ENCODE data around the gene HOXB1. TPM values are rescaled to one million over a fixed set of nuclear protein-coding genes. Genes with fewer than 3 reads are reported as not detected.

Gene HOXB1
- total and polyA plus RNA-seq, 2 of the 8 experiments (the other 6 are each of a cell fraction or from before 2014, with no cell fraction given): not detected

DNA sequence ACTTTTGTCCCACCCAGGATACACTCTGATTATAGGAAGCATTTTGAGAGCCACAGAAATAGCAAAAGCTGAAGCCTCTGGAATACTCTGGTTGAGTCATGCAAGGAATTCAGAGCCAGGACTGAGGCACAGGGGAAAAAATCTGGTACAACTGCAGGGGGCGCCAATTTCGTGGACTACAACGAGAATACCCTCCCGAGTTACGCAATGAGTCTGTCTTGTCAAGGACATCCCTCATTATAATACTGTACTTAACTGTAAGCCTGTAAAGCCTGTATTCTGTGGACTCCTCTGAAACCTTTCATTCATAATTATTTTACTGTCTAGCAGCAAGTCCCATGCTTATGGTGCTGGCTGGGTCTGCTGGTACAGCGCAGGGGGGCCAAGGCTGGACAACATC, 7.8 kb downstream of the HOXB1 start (continued):
- TF ChIP-seq, protein P1, sequence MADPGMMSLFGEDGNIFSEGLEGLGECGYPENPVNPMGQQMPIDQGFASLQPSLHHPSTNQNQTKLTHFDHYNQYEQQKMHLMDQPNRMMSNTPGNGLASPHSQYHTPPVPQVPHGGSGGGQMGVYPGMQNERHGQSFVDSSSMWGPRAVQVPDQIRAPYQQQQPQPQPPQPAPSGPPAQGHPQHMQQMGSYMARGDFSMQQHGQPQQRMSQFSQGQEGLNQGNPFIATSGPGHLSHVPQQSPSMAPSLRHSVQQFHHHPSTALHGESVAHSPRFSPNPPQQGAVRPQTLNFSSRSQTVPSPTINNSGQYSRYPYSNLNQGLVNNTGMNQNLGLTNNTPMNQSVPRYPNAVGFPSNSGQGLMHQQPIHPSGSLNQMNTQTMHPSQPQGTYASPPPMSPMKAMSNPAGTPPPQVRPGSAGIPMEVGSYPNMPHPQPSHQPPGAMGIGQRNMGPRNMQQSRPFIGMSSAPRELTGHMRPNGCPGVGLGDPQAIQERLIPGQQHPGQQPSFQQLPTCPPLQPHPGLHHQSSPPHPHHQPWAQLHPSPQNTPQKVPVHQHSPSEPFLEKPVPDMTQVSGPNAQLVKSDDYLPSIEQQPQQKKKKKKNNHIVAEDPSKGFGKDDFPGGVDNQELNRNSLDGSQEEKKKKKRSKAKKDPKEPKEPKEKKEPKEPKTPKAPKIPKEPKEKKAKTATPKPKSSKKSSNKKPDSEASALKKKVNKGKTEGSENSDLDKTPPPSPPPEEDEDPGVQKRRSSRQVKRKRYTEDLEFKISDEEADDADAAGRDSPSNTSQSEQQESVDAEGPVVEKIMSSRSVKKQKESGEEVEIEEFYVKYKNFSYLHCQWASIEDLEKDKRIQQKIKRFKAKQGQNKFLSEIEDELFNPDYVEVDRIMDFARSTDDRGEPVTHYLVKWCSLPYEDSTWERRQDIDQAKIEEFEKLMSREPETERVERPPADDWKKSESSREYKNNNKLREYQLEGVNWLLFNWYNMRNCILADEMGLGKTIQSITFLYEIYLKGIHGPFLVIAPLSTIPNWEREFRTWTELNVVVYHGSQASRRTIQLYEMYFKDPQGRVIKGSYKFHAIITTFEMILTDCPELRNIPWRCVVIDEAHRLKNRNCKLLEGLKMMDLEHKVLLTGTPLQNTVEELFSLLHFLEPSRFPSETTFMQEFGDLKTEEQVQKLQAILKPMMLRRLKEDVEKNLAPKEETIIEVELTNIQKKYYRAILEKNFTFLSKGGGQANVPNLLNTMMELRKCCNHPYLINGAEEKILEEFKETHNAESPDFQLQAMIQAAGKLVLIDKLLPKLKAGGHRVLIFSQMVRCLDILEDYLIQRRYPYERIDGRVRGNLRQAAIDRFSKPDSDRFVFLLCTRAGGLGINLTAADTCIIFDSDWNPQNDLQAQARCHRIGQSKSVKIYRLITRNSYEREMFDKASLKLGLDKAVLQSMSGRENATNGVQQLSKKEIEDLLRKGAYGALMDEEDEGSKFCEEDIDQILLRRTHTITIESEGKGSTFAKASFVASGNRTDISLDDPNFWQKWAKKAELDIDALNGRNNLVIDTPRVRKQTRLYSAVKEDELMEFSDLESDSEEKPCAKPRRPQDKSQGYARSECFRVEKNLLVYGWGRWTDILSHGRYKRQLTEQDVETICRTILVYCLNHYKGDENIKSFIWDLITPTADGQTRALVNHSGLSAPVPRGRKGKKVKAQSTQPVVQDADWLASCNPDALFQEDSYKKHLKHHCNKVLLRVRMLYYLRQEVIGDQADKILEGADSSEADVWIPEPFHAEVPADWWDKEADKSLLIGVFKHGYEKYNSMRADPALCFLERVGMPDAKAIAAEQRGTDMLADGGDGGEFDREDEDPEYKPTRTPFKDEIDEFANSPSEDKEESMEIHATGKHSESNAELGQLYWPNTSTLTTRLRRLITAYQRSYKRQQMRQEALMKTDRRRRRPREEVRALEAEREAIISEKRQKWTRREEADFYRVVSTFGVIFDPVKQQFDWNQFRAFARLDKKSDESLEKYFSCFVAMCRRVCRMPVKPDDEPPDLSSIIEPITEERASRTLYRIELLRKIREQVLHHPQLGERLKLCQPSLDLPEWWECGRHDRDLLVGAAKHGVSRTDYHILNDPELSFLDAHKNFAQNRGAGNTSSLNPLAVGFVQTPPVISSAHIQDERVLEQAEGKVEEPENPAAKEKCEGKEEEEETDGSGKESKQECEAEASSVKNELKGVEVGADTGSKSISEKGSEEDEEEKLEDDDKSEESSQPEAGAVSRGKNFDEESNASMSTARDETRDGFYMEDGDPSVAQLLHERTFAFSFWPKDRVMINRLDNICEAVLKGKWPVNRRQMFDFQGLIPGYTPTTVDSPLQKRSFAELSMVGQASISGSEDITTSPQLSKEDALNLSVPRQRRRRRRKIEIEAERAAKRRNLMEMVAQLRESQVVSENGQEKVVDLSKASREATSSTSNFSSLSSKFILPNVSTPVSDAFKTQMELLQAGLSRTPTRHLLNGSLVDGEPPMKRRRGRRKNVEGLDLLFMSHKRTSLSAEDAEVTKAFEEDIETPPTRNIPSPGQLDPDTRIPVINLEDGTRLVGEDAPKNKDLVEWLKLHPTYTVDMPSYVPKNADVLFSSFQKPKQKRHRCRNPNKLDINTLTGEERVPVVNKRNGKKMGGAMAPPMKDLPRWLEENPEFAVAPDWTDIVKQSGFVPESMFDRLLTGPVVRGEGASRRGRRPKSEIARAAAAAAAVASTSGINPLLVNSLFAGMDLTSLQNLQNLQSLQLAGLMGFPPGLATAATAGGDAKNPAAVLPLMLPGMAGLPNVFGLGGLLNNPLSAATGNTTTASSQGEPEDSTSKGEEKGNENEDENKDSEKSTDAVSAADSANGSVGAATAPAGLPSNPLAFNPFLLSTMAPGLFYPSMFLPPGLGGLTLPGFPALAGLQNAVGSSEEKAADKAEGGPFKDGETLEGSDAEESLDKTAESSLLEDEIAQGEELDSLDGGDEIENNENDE (IDR thresholded peaks at IDR 0.05; ENCODE audit: insufficient replicate concordance, low read length): no peak
- TF ChIP-seq ZNF274 (IDR thresholded peaks at IDR 0.05; ENCODE audit: borderline replicate concordance, extremely low read depth, low read length): no peak
- TF ChIP-seq CHD1 (IDR thresholded peaks at IDR 0.05; ENCODE audit: low read depth, low read length): no peak
- TF ChIP-seq, protein P2, sequence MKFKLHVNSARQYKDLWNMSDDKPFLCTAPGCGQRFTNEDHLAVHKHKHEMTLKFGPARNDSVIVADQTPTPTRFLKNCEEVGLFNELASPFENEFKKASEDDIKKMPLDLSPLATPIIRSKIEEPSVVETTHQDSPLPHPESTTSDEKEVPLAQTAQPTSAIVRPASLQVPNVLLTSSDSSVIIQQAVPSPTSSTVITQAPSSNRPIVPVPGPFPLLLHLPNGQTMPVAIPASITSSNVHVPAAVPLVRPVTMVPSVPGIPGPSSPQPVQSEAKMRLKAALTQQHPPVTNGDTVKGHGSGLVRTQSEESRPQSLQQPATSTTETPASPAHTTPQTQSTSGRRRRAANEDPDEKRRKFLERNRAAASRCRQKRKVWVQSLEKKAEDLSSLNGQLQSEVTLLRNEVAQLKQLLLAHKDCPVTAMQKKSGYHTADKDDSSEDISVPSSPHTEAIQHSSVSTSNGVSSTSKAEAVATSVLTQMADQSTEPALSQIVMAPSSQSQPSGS (IDR thresholded peaks at IDR 0.05; ENCODE audit: low read length): no peak
- TF ChIP-seq, protein P3, sequence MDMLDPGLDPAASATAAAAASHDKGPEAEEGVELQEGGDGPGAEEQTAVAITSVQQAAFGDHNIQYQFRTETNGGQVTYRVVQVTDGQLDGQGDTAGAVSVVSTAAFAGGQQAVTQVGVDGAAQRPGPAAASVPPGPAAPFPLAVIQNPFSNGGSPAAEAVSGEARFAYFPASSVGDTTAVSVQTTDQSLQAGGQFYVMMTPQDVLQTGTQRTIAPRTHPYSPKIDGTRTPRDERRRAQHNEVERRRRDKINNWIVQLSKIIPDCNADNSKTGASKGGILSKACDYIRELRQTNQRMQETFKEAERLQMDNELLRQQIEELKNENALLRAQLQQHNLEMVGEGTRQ (IDR thresholded peaks at IDR 0.05; ENCODE audit: low read length): no peak
- TF ChIP-seq YY1 (IDR thresholded peaks at IDR 0.05; ENCODE audit: low read depth, low read length): no peak
- no peak for TF ChIP-seq NANOG (IDR thresholded peaks at IDR 0.05; ENCODE audit: insufficient read depth, low read depth, low read length, poor library complexity, severe bottlenecking)
- no peak for TF ChIP-seq GTF2F1 (IDR thresholded peaks at IDR 0.05; ENCODE audit: borderline replicate concordance, low read depth, low read length)
- TF ChIP-seq CBX8 (IDR thresholded peaks at IDR 0.05; ENCODE audit: borderline replicate concordance, low read depth, low read length): no peak
